Kidney (tissue), 14 donors: ENCODE results near the gene HLA-DOA. TPM values are rescaled to one million over a fixed set of nuclear protein-coding genes. Genes with fewer than 3 reads are reported as not detected.

ENCODE experiments used
- DNase-seq, 5 donors: peaks; one replicate each; pipeline ENCODE4 v3.0.0-alpha.2; 2013 to 2020
- FAIRE-seq: peaks from 2 replicates; lab custom pipeline; 2012; peaks lifted over from hg19 to GRCh38; lab: Jason Lieb, UNC
- H3K27ac ChIP-seq, 2 donors: one replicate each; pipeline ENCODE4 v1.7.0; 2013; ENCODE audit warnings: low read depth in 2 of 2, low read length in 2 of 2, inconsistent platforms in 1 of 2
- H3K27me3 ChIP-seq: one replicate; pipeline ENCODE4 v1.7.1; 2013; ENCODE audit warnings: low read length, inconsistent platforms; ENCODE audit not compliant: control insufficient read depth, insufficient read depth
- H3K36me3 ChIP-seq, 3 donors: one replicate each; pipeline versions ENCODE4 v1.7.0 to v1.7.1; 2013; ENCODE audit warnings: low read length in 3 of 3, control low read depth in 1 of 3, inconsistent platforms in 1 of 3; ENCODE audit not compliant: insufficient read depth in 3 of 3, control insufficient read depth in 2 of 3
- H3K4me1 ChIP-seq, 3 donors: one replicate each; pipeline versions ENCODE4 v1.7.0 to v1.7.1; 2013; ENCODE audit warnings: low read length in 3 of 3, inconsistent platforms in 1 of 3, low read depth in 1 of 3; ENCODE audit not compliant: control insufficient read depth in 2 of 3, insufficient read depth in 2 of 3
- H3K4me3 ChIP-seq, 3 donors: one replicate each; pipeline versions ENCODE4 v1.7.0 to v1.8.1; 2013; ENCODE audit warnings: low read length in 3 of 3, control low read depth in 1 of 3, inconsistent platforms in 1 of 3
- H3K9ac ChIP-seq, 3 donors: one replicate each; pipeline versions ENCODE4 v1.7.0 to v1.7.1; 2013; ENCODE audit warnings: low read length in 3 of 3, control low read depth in 1 of 3, inconsistent platforms in 1 of 3
- H3K9me3 ChIP-seq, 3 donors: one replicate each; pipeline versions ENCODE4 v1.7.0 to v1.7.1; 2013; ENCODE audit warnings: low read length in 3 of 3, control low read depth in 1 of 3, inconsistent platforms in 1 of 3; ENCODE audit not compliant: control insufficient read depth in 2 of 3, insufficient read depth in 1 of 3
- CTCF ChIP-seq: IDR thresholded peaks from 3 replicates; pipeline ENCODE4 v1.5.1; 2012; ENCODE audit warnings: mild to moderate bottlenecking, moderate library complexity, borderline replicate concordance; ENCODE audit not compliant: insufficient read depth; ENCODE audit errors: extremely low read depth
- intact Hi-C: fragments of 100-400 bp; cut with DNase I; formaldehyde crosslinking; loops from one replicate; pipeline ENCODE4 v1.11.1; 2022
- polyA plus RNA-seq: library from polyadenylated mRNA; stranded (reverse); fragments of 350-450 nt; fragmentation: Illumina TruSeq; extraction: RNeasy Lipid Tissue Mini Kit (QIAGEN cat#74804); gene quantifications from one replicate; pipeline ENCODE4 v1.2.3, GENCODE V29; 2014; ENCODE audit warnings: low read depth, low replicate concordance; ENCODE audit not compliant: insufficient read depth
- total RNA-seq: library from RNA; stranded (reverse); fragmentation: NEBNext Ultra II Directional; extraction: Animal tissue kit (Norgen Biotek cat#: 25700); gene quantifications from one replicate; pipeline ENCODE4 v1.2.1, GENCODE V29; 2021
- donor health status: control.
- donor health status: control.
- donor health status: control.
- donor health status: control.
- donor health status: control.
- donor health status: DM: yes; HTN: yes; CAD: no.
- donor health status: Normal renal cell carcinoma (clear cell type).

The HLA-DOA gene
- total and polyA plus RNA-seq, 2 donors from 2014 or later, result 10.8 to 21.6 TPM

- intact Hi-C loops, result loop anchor here (10.0 kb wide), 1 partner anchor 78 kb away; no protein-coding TSS in a partner anchor
Observed at GRCh38 chr6:32972353-32973143, 36.8 kb downstream of the HLA-DOA start.

GRCh38 chr6:32971581-32972352, 37.6 kb downstream of the HLA-DOA start:
- Histone ChIP-seq H3K27me3 (no peaks in the 10 kb centered on the region), H3K36me3 (peaks cover 21 to 40% (median 23%) of the 10 kb centered on the region in 3 donors), H3K9me3 (no peaks in the 10 kb centered on the region), H3K4me1 (peaks cover 6 to 26% (median 19%) of the 10 kb centered on the region in 3 donors), H3K27ac (peak overlapping the region; percentile 100), H3K9ac (peak overlapping the region; percentile 99 to 100 (median 100)), H3K4me3 (peak overlapping the region; percentile 99)
- intact Hi-C loops, result loop anchor here (10.0 kb wide), 1 partner anchor 77 kb away; no protein-coding TSS in a partner anchor
- DNase-seq (peak; percentile 100), FAIRE-seq (peak; percentile 88)
- TF ChIP-seq CTCF, result no peak

More at GRCh38 chr6:32972353-32973143, 36.8 kb downstream of the HLA-DOA start:
- peaks cover 27 to 48% (median 30%) of the 10 kb centered on the region in 3 donors for H3K36me3 ChIP-seq
- DNase-seq (peak in 1 of 5 donors; percentile 88), FAIRE-seq (no peak)
- H3K9ac ChIP-seq, result peak overlapping the region; percentile 73 to 99 (median 86)
- no peaks in the 10 kb centered on the region for H3K9me3 ChIP-seq
- TF ChIP-seq CTCF, result no peak
- H3K4me1 ChIP-seq, result peaks cover 0 to 23% (median 15%) of the 10 kb centered on the region in 3 donors
- H3K4me3 ChIP-seq, result peak overlapping the region; percentile 89 to 99 (median 98)
- H3K27ac ChIP-seq, result peak overlapping the region; percentile 69 to 86
- H3K27me3 ChIP-seq, result no peaks in the 10 kb centered on the region

GRCh38 chr6:32971242-32971580, 38.2 kb downstream of the HLA-DOA start:
- no peak for TF ChIP-seq CTCF
- FAIRE-seq (no peak), DNase-seq (no peak)

More at GRCh38 chr6:32971242-32971580, 38.2 kb downstream of the HLA-DOA start:
- peaks cover 15 to 35% (median 17%) of the 10 kb centered on the region in 3 donors for H3K36me3 ChIP-seq
- intact Hi-C loops, result loop anchor here (10.0 kb wide), 1 partner anchor 76 kb away; no protein-coding TSS in a partner anchor
- peak overlapping the region; percentile 85 to 99 (median 99) for H3K4me3 ChIP-seq
- H3K9me3 ChIP-seq, result no peaks in the 10 kb centered on the region
- H3K4me1 ChIP-seq, result peaks cover 10 to 22% (median 19%) of the 10 kb centered on the region in 3 donors
- H3K27ac ChIP-seq, result peak overlapping the region; percentile 100
- H3K27me3 ChIP-seq, result no peaks in the 10 kb centered on the region
- H3K9ac ChIP-seq, result peak overlapping the region; percentile 99 to 100 (median 100)
